HEK293 (cell line): Measurements from ENCODE around the gene PKNOX2.

Experiments used
- CTCF ChIA-PET: fragments of 350-600 bp; formaldehyde crosslinking; extraction: SDS; loops from one replicate; lab custom pipeline; 2021; ENCODE audit warnings: antibody characterized with exemption; lab: Yijun Ruan, JAX
- POLR2A ChIA-PET: fragments of 300-600 bp; formaldehyde crosslinking; extraction: SDS; loops from one replicate; lab custom pipeline; 2020; ENCODE audit warnings: antibody characterized with exemption, inconsistent platforms; lab: Yijun Ruan, JAX
- H3K27ac ChIP-seq: fragments of 200-500 bp; sonication (Bioruptor generic); 2 replicates; pipeline ENCODE4 v1.5.1; 2014; ENCODE audit warnings: low read depth, low read length, control low read depth, inconsistent platforms; ENCODE audit errors: extremely low read depth
- H3K36me3 ChIP-seq, 2 experiments: fragments of 200-500 bp in 1 of 2; sonication (Bioruptor generic) in 1 of 2; 1 replicate in 1 of 2; 2 replicates in 1 of 2; pipeline ENCODE4 v1.5.1; 2014 to 2017; ENCODE audit warnings: inconsistent platforms in 2 of 2, low read length in 2 of 2; ENCODE audit not compliant: control insufficient read depth in 2 of 2, insufficient read depth in 1 of 2
- H3K4me1 ChIP-seq: fragments of 200-500 bp; sonication (Bioruptor generic); 2 replicates; pipeline ENCODE4 v1.5.1; 2014; ENCODE audit warnings: mild to moderate bottlenecking, low read length, inconsistent platforms; ENCODE audit not compliant: control insufficient read depth, insufficient read depth
- H3K4me3 ChIP-seq: 2 replicates; pipeline ENCODE4 v1.5.1; 2011; ENCODE audit warnings: low read depth, mild to moderate bottlenecking, control low read depth, low read length, moderate library complexity
- H3K9me3 ChIP-seq: fragments of 200-500 bp; sonication (Bioruptor generic); 2 replicates; pipeline ENCODE4 v1.5.1; 2014; ENCODE audit warnings: low read depth, low read length, inconsistent platforms; ENCODE audit not compliant: control insufficient read depth, insufficient read depth
- GLI4 ChIP-seq: fragments of 450-650 bp; formaldehyde crosslinking; IDR thresholded peaks from 2 replicates; pipeline ENCODE4 v1.5.1; 2016; ENCODE audit warnings: missing biosample characterization, missing genetic modification characterization
- KLF16 ChIP-seq: fragments of 450-650 bp; formaldehyde crosslinking; IDR thresholded peaks from 2 replicates; pipeline ENCODE4 v1.5.1; 2017; ENCODE audit warnings: missing biosample characterization, missing genetic modification characterization
- KLF7 ChIP-seq: fragments of 450-650 bp; formaldehyde crosslinking; IDR thresholded peaks from 2 replicates; pipeline ENCODE4 v1.5.1; 2016; ENCODE audit warnings: missing biosample characterization, missing genetic modification characterization, borderline replicate concordance
- REST ChIP-seq: fragments of 450-650 bp; formaldehyde crosslinking; IDR thresholded peaks from 2 replicates; pipeline ENCODE4 v1.5.1; 2016; ENCODE audit warnings: missing biosample characterization, missing genetic modification characterization
- ZBTB21 ChIP-seq: fragments of 450-650 bp; formaldehyde crosslinking; IDR thresholded peaks from 2 replicates; pipeline ENCODE4 v1.5.1; 2017; ENCODE audit warnings: missing biosample characterization, missing genetic modification characterization
- ZBTB48 ChIP-seq: fragments of 450-650 bp; formaldehyde crosslinking; IDR thresholded peaks from 2 replicates; pipeline ENCODE4 v1.5.1; 2016; ENCODE audit warnings: missing biosample characterization, missing genetic modification characterization
- ZBTB6 ChIP-seq: fragments of 450-650 bp; formaldehyde crosslinking; IDR thresholded peaks from 2 replicates; pipeline ENCODE4 v1.5.1; 2017; ENCODE audit warnings: missing biosample characterization, missing genetic modification characterization
- ZFP37 ChIP-seq: fragments of 450-650 bp; formaldehyde crosslinking; IDR thresholded peaks from 2 replicates; pipeline ENCODE4 v1.5.1; 2016; ENCODE audit warnings: missing biosample characterization, missing genetic modification characterization
- ZIC2 ChIP-seq: fragments of 450-650 bp; formaldehyde crosslinking; IDR thresholded peaks from 2 replicates; pipeline ENCODE4 v1.5.1; 2016; ENCODE audit warnings: missing biosample characterization, missing genetic modification characterization
- ZNF132 ChIP-seq: fragments of 450-650 bp; formaldehyde crosslinking; IDR thresholded peaks from 2 replicates; pipeline ENCODE4 v1.5.1; 2017; ENCODE audit warnings: missing biosample characterization, missing genetic modification characterization, borderline replicate concordance
- ZNF175 ChIP-seq: fragments of 450-650 bp; formaldehyde crosslinking; IDR thresholded peaks from 2 replicates; pipeline ENCODE4 v1.5.1; 2016; ENCODE audit warnings: missing biosample characterization, missing genetic modification characterization
- ZNF2 ChIP-seq: fragments of 450-650 bp; formaldehyde crosslinking; IDR thresholded peaks from 2 replicates; pipeline ENCODE4 v1.5.1; 2016; ENCODE audit warnings: missing biosample characterization, missing genetic modification characterization
- ZNF239 ChIP-seq: fragments of 450-650 bp; formaldehyde crosslinking; IDR thresholded peaks from 2 replicates; pipeline ENCODE4 v1.5.1; 2016; ENCODE audit warnings: missing biosample characterization, missing genetic modification characterization
- ZNF248 ChIP-seq: fragments of 450-650 bp; formaldehyde crosslinking; IDR thresholded peaks from 2 replicates; pipeline ENCODE4 v1.5.1; 2017; ENCODE audit warnings: missing biosample characterization, missing genetic modification characterization
- ZNF324 ChIP-seq: fragments of 450-650 bp; formaldehyde crosslinking; IDR thresholded peaks from 2 replicates; pipeline ENCODE4 v1.5.1; 2016; ENCODE audit warnings: missing biosample characterization, missing genetic modification characterization
- ZNF433 ChIP-seq: fragments of 450-650 bp; formaldehyde crosslinking; IDR thresholded peaks from 2 replicates; pipeline ENCODE4 v1.5.1; 2016; ENCODE audit warnings: missing biosample characterization, missing genetic modification characterization, low read depth
- ZNF501 ChIP-seq: fragments of 450-650 bp; formaldehyde crosslinking; IDR thresholded peaks from 2 replicates; pipeline ENCODE4 v1.5.1; 2016; ENCODE audit warnings: missing biosample characterization, missing genetic modification characterization
- ZNF555 ChIP-seq: fragments of 450-650 bp; formaldehyde crosslinking; conservative IDR thresholded peaks from 2 replicates; pipeline ENCODE4 v1.5.1; 2017; ENCODE audit warnings: missing biosample characterization, mild to moderate bottlenecking, missing genetic modification characterization, inconsistent platforms
- ZNF610 ChIP-seq: fragments of 450-650 bp; formaldehyde crosslinking; IDR thresholded peaks from 2 replicates; pipeline ENCODE4 v1.5.1; 2016; ENCODE audit warnings: missing biosample characterization, missing genetic modification characterization, borderline replicate concordance
- ZNF623 ChIP-seq: fragments of 450-650 bp; formaldehyde crosslinking; IDR thresholded peaks from 2 replicates; pipeline ENCODE4 v1.5.1; 2016; ENCODE audit warnings: missing biosample characterization, missing genetic modification characterization
- ZNF768 ChIP-seq: fragments of 450-650 bp; formaldehyde crosslinking; IDR thresholded peaks from 2 replicates; pipeline ENCODE4 v1.5.1; 2018; ENCODE audit warnings: missing biosample characterization, mild to moderate bottlenecking, missing genetic modification characterization
- ZNF776 ChIP-seq: fragments of 450-650 bp; formaldehyde crosslinking; IDR thresholded peaks from 2 replicates; pipeline ENCODE4 v1.5.0; 2017; ENCODE audit warnings: missing biosample characterization, missing genetic modification characterization, borderline replicate concordance

The PKNOX2 gene

GRCh38 chr11:125476721-125477120, 312.2 kb downstream of the PKNOX2 start:
- TF ChIP-seq ZNF248 (tag by site-specific recombination), result no peak
- H3K9me3 ChIP-seq, result no peaks in the 10 kb centered on the region
- H3K4me3 ChIP-seq, result no peak overlapping the region
- H3K36me3 ChIP-seq, result no peaks in the 10 kb centered on the region
- H3K27ac ChIP-seq, result no peak overlapping the region
- H3K4me1 ChIP-seq, result no peaks in the 10 kb centered on the region
- ChIA-PET POLR2A (no interaction called here), CTCF (no interaction called here)

- TF ChIP-seq ZNF623 (tag by site-specific recombination) (no peak), GLI4 (no peak), ZNF324 (tag by site-specific recombination) (no peak), ZNF610 (tag by site-specific recombination) (no peak), ZNF2 (tag by site-specific recombination) (no peak)
- ChIA-PET CTCF (no interaction called here), POLR2A (no interaction called here)
- H3K4me1 ChIP-seq, result peaks cover 2% of the 10 kb centered on the region; the same call in 1 of the 2 replicates
- no peaks in the 10 kb centered on the region for H3K9me3 ChIP-seq
- no peaks in the 10 kb centered on the region for H3K36me3 ChIP-seq
- no peak overlapping the region for H3K27ac ChIP-seq
- H3K4me3 ChIP-seq, result no peak overlapping the region
These were observed 314.6 kb downstream of the PKNOX2 start for GRCh38 chr11:125479137-125479536.

GRCh38 chr11:125481531-125481930, 317.0 kb downstream of the PKNOX2 start:
- ChIA-PET POLR2A (no interaction called here), CTCF (interaction anchor here (0.8 kb wide), 1 partner anchor 29 kb away, joined by 4 read pairs; no protein-coding TSS in a partner anchor)

More at GRCh38 chr11:125481531-125481930, 317.0 kb downstream of the PKNOX2 start:
- Histone ChIP-seq H3K36me3 (no peaks in the 10 kb centered on the region), H3K4me1 (peaks cover 2% of the 10 kb centered on the region; the same call in 1 of the 2 replicates)
- TF ChIP-seq ZBTB21 (tag by site-specific recombination) (no peak), ZNF555 (no peak), ZNF433 (no peak), ZNF132 (tag by site-specific recombination) (no peak), ZBTB48 (tag by site-specific recombination) (no peak), ZNF175 (tag by site-specific recombination) (no peak), ZNF239 (tag by site-specific recombination) (no peak), KLF7 (no peak), ZNF768 (tag by site-specific recombination) (no peak), KLF16 (tag by site-specific recombination) (no peak), REST (tag by site-specific recombination) (no peak), ZFP37 (tag by site-specific recombination) (no peak), ZIC2 (tag by site-specific recombination) (no peak), ZNF501 (tag by site-specific recombination) (no peak), ZBTB6 (no peak), ZNF776 (tag by site-specific recombination) (no peak)
- TF ChIP-seq, all 188 proteins: peak for 0
- Histone ChIP-seq H3K9me3 (no peaks in the 10 kb centered on the region), H3K27ac (no peak overlapping the region), H3K4me3 (no peak overlapping the region)
